ENCODE results near the gene DDX10. TPM values are rescaled to one million over a fixed set of nuclear protein-coding genes. Genes with fewer than 3 reads are reported as not detected.

The DDX10 gene
- polyA plus RNA-seq, 1 of the 3 experiments (the other 2 are of a cell fraction): 35.8 TPM

DNA sequence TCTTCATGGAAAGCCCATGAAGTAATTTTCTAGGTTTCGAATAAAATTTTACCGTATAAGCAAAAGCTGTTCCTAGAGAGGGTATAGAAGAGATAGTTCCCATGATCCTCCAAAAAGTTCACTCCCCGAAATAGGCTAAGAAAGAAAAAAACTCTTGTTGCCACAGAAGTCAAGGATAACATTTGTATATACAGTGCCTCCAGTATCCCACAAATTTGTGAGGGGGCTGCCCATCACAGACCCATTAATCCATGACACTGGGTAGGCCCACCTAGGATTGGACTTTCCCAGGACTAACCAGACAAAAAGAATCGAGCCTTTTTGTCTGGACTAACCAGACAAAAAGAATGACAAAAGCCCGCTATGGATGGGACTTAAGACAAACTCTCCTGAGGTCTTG lies 233.0 kb downstream of the DDX10 start:
- Histone ChIP-seq H3K4me2 (no peak overlapping the region), H3K36me3 (replicated peaks in 1 of 2; ENCODE audit: control insufficient read depth in 1 of 2, insufficient read depth in 2 of 2, low read length in 1 of 2) (no peaks in the 10 kb centered on the region), H3K27me3 (ENCODE audit: insufficient read depth) (no peaks in the 10 kb centered on the region), H3K4me1 (ENCODE audit: control insufficient read depth in 1 of 2, insufficient read depth in 2 of 2, low read depth in 1 of 2, low read length in 1 of 2) (peaks cover 0 to 51% of the 10 kb centered on the region in 2 experiments; a peak in 3 of 4 replicates), H2AFZ (ENCODE audit: low read depth) (no peak overlapping the region), H3K9me3 (no peaks in the 10 kb centered on the region), H3K9ac (no peak overlapping the region), H3K4me3 (ENCODE audit: low read depth in 2 of 2, low read length in 1 of 2) (no peak overlapping the region), H3K27ac (ENCODE audit: low read depth in 2 of 2, low read length in 1 of 2) (no peak overlapping the region), H3F3A (replicated peaks; ENCODE audit: insufficient read depth) (peaks cover 33% of the 10 kb centered on the region), H4K20me1 (ENCODE audit: insufficient read depth) (no peaks in the 10 kb centered on the region), H3K9me2 (no peaks in the 10 kb centered on the region), H3K79me2 (ENCODE audit: insufficient read depth) (no peaks in the 10 kb centered on the region; the same call in 1 of the 2 replicates)
- no peak for DNase-seq
- 100% methylated on average over 5 of the region's 5 CpGs for WGBS (ENCODE audit: low lambda C conversion rate)
- ChIA-PET POLR2A (no interaction called here), CTCF (no interaction called here)
- TF ChIP-seq, protein P1, sequence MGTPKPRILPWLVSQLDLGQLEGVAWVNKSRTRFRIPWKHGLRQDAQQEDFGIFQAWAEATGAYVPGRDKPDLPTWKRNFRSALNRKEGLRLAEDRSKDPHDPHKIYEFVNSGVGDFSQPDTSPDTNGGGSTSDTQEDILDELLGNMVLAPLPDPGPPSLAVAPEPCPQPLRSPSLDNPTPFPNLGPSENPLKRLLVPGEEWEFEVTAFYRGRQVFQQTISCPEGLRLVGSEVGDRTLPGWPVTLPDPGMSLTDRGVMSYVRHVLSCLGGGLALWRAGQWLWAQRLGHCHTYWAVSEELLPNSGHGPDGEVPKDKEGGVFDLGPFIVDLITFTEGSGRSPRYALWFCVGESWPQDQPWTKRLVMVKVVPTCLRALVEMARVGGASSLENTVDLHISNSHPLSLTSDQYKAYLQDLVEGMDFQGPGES (IDR thresholded peaks at IDR 0.05; ENCODE audit: low read depth, low read length): no peak
- TF ChIP-seq NFIC (IDR thresholded peaks at IDR 0.05; ENCODE audit: borderline replicate concordance): no peak
- TF ChIP-seq JUND (IDR thresholded peaks at IDR 0.05): no peak
- TF ChIP-seq YY1 (IDR thresholded peaks at IDR 0.05; ENCODE audit: low read depth): no peak
- TF ChIP-seq ELF1 (IDR thresholded peaks at IDR 0.05): no peak

DNA sequence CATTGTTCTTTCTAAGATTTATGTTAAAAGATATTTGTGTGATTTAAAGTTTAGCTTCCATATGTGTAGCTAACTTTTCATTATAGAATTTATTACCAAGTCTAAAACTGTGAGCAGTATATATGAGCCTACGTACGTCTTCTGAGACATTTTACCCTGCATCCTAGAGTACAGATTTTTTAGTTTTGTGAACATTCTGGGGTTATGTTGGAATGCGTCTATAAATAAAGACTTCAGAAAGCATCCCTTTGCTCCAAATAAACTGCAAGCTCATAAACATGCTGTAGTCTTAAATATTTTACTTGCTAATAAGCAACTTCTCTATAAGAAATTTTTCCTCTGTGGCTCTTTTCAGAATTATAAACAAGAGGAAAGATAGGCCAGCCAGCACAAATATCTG lies 236.5 kb downstream of the DDX10 start:
- 99% methylated on average over 3 of the region's 3 CpGs for WGBS (ENCODE audit: low lambda C conversion rate)
- Histone ChIP-seq H3K79me2 (ENCODE audit: insufficient read depth) (peaks cover 6% of the 10 kb centered on the region), H3K9me2 (no peaks in the 10 kb centered on the region), H3K27me3 (ENCODE audit: insufficient read depth) (no peaks in the 10 kb centered on the region), H3K27ac (ENCODE audit: low read depth in 2 of 2, low read length in 1 of 2) (no peak overlapping the region), H2AFZ (ENCODE audit: low read depth) (no peak overlapping the region), H3K4me3 (ENCODE audit: low read depth in 2 of 2, low read length in 1 of 2) (no peak overlapping the region), H3K4me2 (no peak overlapping the region), H3K9ac (no peak overlapping the region), H3K36me3 (replicated peaks in 1 of 2; ENCODE audit: control insufficient read depth in 1 of 2, insufficient read depth in 2 of 2, low read length in 1 of 2) (no peaks in the 10 kb centered on the region), H3F3A (replicated peaks; ENCODE audit: insufficient read depth) (peaks cover 13% of the 10 kb centered on the region), H3K9me3 (no peaks in the 10 kb centered on the region), H4K20me1 (ENCODE audit: insufficient read depth) (no peaks in the 10 kb centered on the region), H3K4me1 (ENCODE audit: control insufficient read depth in 1 of 2, insufficient read depth in 2 of 2, low read depth in 1 of 2, low read length in 1 of 2) (peaks cover 5 to 37% of the 10 kb centered on the region in 2 experiments)
- ChIA-PET POLR2A (no interaction called here), CTCF (no interaction called here)
- TF ChIP-seq RXRA (IDR thresholded peaks at IDR 0.05; ENCODE audit: borderline replicate concordance, low read depth): no peak
- TF ChIP-seq, protein P2, sequence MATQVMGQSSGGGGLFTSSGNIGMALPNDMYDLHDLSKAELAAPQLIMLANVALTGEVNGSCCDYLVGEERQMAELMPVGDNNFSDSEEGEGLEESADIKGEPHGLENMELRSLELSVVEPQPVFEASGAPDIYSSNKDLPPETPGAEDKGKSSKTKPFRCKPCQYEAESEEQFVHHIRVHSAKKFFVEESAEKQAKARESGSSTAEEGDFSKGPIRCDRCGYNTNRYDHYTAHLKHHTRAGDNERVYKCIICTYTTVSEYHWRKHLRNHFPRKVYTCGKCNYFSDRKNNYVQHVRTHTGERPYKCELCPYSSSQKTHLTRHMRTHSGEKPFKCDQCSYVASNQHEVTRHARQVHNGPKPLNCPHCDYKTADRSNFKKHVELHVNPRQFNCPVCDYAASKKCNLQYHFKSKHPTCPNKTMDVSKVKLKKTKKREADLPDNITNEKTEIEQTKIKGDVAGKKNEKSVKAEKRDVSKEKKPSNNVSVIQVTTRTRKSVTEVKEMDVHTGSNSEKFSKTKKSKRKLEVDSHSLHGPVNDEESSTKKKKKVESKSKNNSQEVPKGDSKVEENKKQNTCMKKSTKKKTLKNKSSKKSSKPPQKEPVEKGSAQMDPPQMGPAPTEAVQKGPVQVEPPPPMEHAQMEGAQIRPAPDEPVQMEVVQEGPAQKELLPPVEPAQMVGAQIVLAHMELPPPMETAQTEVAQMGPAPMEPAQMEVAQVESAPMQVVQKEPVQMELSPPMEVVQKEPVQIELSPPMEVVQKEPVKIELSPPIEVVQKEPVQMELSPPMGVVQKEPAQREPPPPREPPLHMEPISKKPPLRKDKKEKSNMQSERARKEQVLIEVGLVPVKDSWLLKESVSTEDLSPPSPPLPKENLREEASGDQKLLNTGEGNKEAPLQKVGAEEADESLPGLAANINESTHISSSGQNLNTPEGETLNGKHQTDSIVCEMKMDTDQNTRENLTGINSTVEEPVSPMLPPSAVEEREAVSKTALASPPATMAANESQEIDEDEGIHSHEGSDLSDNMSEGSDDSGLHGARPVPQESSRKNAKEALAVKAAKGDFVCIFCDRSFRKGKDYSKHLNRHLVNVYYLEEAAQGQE (IDR thresholded peaks at IDR 0.05; ENCODE audit: low read depth, low read length): no peak
- no peak for TF ChIP-seq CHD2 (IDR thresholded peaks at IDR 0.05; ENCODE audit: low read length, partially characterized antibody)
- TF ChIP-seq, protein P3, sequence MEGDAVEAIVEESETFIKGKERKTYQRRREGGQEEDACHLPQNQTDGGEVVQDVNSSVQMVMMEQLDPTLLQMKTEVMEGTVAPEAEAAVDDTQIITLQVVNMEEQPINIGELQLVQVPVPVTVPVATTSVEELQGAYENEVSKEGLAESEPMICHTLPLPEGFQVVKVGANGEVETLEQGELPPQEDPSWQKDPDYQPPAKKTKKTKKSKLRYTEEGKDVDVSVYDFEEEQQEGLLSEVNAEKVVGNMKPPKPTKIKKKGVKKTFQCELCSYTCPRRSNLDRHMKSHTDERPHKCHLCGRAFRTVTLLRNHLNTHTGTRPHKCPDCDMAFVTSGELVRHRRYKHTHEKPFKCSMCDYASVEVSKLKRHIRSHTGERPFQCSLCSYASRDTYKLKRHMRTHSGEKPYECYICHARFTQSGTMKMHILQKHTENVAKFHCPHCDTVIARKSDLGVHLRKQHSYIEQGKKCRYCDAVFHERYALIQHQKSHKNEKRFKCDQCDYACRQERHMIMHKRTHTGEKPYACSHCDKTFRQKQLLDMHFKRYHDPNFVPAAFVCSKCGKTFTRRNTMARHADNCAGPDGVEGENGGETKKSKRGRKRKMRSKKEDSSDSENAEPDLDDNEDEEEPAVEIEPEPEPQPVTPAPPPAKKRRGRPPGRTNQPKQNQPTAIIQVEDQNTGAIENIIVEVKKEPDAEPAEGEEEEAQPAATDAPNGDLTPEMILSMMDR (IDR thresholded peaks at IDR 0.05): no peak
- no peak for TF ChIP-seq FOSL2 (IDR thresholded peaks at IDR 0.05; ENCODE audit: borderline replicate concordance, low read depth)
- no peak for TF ChIP-seq EP300 (IDR thresholded peaks at IDR 0.05; ENCODE audit: borderline replicate concordance in 1 of 2, low read depth in 1 of 2, low read length in 1 of 2)
- TF ChIP-seq, protein P4, sequence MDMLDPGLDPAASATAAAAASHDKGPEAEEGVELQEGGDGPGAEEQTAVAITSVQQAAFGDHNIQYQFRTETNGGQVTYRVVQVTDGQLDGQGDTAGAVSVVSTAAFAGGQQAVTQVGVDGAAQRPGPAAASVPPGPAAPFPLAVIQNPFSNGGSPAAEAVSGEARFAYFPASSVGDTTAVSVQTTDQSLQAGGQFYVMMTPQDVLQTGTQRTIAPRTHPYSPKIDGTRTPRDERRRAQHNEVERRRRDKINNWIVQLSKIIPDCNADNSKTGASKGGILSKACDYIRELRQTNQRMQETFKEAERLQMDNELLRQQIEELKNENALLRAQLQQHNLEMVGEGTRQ (IDR thresholded peaks at IDR 0.05; ENCODE audit: borderline replicate concordance, low read depth, low read length): no peak
- TF ChIP-seq, protein P1 (IDR thresholded peaks at IDR 0.05; ENCODE audit: low read depth, low read length): no peak
- no peak for TF ChIP-seq TEAD4 (IDR thresholded peaks at IDR 0.05; ENCODE audit: borderline replicate concordance, insufficient read depth)
- no peak for DNase-seq

Data from SK-N-SH (cell line).